ENCODE measurements around the gene KRT79.

Gene KRT79

GRCh38 chr12:52787324-52788191, 46.6 kb downstream of the KRT79 start:
- TF ChIP-seq CTCF (IDR thresholded peaks at IDR 0.05; ENCODE audit: low read depth, low read length) = no peak
- no peak for DNase-seq (ENCODE audit: extremely low read depth, low read depth)

- no peak for TF ChIP-seq CTCF (IDR thresholded peaks at IDR 0.05; ENCODE audit: low read depth, low read length)
- DNase-seq (ENCODE audit: extremely low read depth, low read depth) = no peak
Observed at GRCh38 chr12:52784909-52785308, 49.2 kb downstream of the KRT79 start.

- DNase-seq (ENCODE audit: extremely low read depth, low read depth) = no peak
- no peak for TF ChIP-seq CTCF (IDR thresholded peaks at IDR 0.05; ENCODE audit: low read depth, low read length)
Observed at GRCh38 chr12:52783563-52784316, 50.4 kb downstream of the KRT79 start.

- DNase-seq (ENCODE audit: extremely low read depth, low read depth) = no peak
- TF ChIP-seq CTCF (IDR thresholded peaks at IDR 0.05; ENCODE audit: low read depth, low read length) = no peak
Observed at GRCh38 chr12:52782502-52782901, 51.6 kb downstream of the KRT79 start.

- TF ChIP-seq CTCF (IDR thresholded peaks at IDR 0.05; ENCODE audit: low read depth, low read length) = no peak
- DNase-seq (ENCODE audit: extremely low read depth, low read depth) = no peak
Observed at GRCh38 chr12:52781399-52782082, 52.6 kb downstream of the KRT79 start.

GRCh38 chr12:52779914-52780313, 54.2 kb downstream of the KRT79 start:
- no peak for DNase-seq (ENCODE audit: extremely low read depth, low read depth)
- no peak for TF ChIP-seq CTCF (IDR thresholded peaks at IDR 0.05; ENCODE audit: low read depth, low read length)

All from AG09319 (cell line).